ENCODE data around the gene TEAD1. TPM values are rescaled to one million over a fixed set of nuclear protein-coding genes. Genes with fewer than 3 reads are reported as not detected.
A peak's percentile ranks its signal among the peaks of the same experiment; 100 is the strongest.

Gene TEAD1
- total RNA-seq, 1 donor from 2014 or later = 163 TPM

DNA sequence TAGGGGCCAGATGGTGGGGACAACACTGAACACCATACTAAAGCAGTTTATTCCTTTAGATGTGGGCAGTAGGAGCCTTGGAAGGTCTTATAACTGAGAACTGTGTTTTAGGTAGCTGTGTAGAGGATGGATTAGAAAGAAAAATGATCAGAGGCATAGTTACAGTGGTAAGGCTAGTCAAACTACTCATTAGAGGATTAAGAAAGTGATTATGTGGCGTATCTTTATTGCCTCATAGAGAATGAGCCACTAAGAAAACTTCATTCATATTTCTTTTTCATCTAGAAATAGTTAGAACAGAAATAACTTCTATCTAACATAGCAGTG, 179.1 kb downstream of the TEAD1 start:
- H3K27ac Mint-ChIP-seq = peak overlapping the region; percentile 87

DNA sequence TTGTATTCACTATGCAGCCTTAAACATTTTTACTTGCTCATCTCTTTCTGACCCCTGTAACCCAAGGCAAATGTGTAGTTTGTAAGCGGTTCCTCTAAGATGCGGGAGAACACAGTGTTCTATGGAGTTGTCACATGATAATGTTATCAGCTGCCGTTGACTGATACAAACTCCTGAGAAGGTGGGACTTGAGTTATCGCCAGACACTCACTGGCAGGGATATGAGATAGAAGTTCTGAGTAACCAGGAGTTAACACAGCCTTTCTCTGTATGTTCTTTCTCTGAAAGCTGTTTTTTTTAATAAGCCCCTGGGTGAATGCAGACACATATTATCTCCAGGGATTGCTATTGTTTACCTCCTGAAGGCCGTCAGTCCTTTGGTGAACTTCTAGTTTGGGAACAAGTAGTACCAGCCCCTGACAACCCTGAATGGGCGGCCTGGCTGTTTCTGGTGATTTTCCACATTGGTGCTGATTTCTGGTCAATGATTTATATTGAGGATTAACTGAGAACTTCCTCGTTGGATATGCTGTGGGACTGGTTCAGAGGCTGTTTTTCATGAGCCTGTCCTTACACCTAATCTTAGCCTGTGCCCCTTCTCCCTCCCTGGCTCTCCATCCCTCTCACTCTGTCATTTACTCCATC, 179.6 kb downstream of the TEAD1 start:
- H3K27me3 Mint-ChIP-seq (ENCODE audit: low read depth) = no peaks in the 10 kb centered on the region
- TF ChIP-seq, protein P1, sequence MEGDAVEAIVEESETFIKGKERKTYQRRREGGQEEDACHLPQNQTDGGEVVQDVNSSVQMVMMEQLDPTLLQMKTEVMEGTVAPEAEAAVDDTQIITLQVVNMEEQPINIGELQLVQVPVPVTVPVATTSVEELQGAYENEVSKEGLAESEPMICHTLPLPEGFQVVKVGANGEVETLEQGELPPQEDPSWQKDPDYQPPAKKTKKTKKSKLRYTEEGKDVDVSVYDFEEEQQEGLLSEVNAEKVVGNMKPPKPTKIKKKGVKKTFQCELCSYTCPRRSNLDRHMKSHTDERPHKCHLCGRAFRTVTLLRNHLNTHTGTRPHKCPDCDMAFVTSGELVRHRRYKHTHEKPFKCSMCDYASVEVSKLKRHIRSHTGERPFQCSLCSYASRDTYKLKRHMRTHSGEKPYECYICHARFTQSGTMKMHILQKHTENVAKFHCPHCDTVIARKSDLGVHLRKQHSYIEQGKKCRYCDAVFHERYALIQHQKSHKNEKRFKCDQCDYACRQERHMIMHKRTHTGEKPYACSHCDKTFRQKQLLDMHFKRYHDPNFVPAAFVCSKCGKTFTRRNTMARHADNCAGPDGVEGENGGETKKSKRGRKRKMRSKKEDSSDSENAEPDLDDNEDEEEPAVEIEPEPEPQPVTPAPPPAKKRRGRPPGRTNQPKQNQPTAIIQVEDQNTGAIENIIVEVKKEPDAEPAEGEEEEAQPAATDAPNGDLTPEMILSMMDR (IDR thresholded peaks at IDR 0.05; ENCODE audit: unreplicated experiment) = no peak
- H3K9me3 Mint-ChIP-seq = no peaks in the 10 kb centered on the region
- DNase-seq (ENCODE audit: low spot score in 2 of 2, unreplicated experiment in 2 of 2) = no peak
- peak overlapping the region; percentile 87 for H3K27ac Mint-ChIP-seq
- H3K4me3 Mint-ChIP-seq = no peak overlapping the region
- H3K36me3 Mint-ChIP-seq = peaks cover 3% of the 10 kb centered on the region
- peaks cover 17% of the 10 kb centered on the region for H3K4me1 Mint-ChIP-seq

More for the DNA sequence above, 179.1 kb downstream of the TEAD1 start:
- Mint-ChIP-seq H3K9me3 (no peaks in the 10 kb centered on the region), H3K36me3 (peaks cover 3% of the 10 kb centered on the region), H3K4me1 (peaks cover 17% of the 10 kb centered on the region), H3K4me3 (no peak overlapping the region), H3K27me3 (ENCODE audit: low read depth) (no peaks in the 10 kb centered on the region)
- TF ChIP-seq, protein P1 (IDR thresholded peaks at IDR 0.05; ENCODE audit: unreplicated experiment) = no peak
- DNase-seq (ENCODE audit: low spot score in 2 of 2, unreplicated experiment in 2 of 2) = no peak

DNA sequence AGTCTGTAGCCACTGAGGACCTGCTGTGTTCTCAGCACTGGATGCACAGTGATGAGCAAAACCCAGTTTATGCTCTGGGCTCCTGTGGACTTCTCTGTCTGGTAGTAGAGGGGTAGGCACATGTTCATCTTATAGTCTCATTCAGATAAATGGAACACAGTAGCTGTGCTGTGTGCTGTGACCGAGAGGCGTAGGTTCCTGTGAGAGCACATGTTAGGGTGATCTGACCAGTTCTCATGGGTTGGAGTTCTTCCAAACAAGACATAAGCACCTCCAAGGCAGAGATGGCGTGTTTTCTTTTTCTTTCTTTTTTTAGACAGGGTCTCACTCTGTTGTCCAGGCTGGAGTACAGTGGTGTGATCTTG, 180.1 kb downstream of the TEAD1 start:
- Mint-ChIP-seq H3K4me1 (peaks cover 17% of the 10 kb centered on the region), H3K27ac (peak overlapping the region; percentile 87)

DNA sequence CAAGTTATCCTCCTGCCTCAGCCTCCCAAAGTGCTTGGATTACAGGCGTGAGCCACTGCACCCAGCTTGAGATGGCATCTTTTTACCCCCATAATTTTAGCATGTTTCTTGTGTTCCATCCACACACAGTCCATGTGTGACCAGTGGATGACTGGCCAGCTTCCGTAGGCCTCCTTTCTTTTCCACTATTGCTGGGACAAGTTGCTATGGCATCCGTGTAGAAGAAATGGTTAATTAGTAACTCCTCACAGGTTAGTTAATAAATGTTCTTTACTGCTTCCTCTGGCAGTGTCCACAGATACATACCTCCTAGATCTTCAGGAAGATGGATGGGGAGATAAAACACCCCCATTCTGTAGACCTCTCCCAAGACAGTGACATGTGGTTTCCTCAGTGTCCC, 180.6 kb downstream of the TEAD1 start:
- H3K27ac Mint-ChIP-seq = no peak overlapping the region
- H3K4me3 Mint-ChIP-seq = no peak overlapping the region
- peaks cover 23% of the 10 kb centered on the region for H3K4me1 Mint-ChIP-seq
- H3K9me3 Mint-ChIP-seq = no peaks in the 10 kb centered on the region
- no peak for DNase-seq (ENCODE audit: low spot score in 2 of 2, unreplicated experiment in 2 of 2)
- H3K27me3 Mint-ChIP-seq (ENCODE audit: low read depth) = no peaks in the 10 kb centered on the region
- H3K36me3 Mint-ChIP-seq = peaks cover 3% of the 10 kb centered on the region
- TF ChIP-seq, protein P1 (IDR thresholded peaks at IDR 0.05; ENCODE audit: unreplicated experiment) = no peak

More for the DNA sequence above, 180.1 kb downstream of the TEAD1 start:
- no peaks in the 10 kb centered on the region for H3K27me3 Mint-ChIP-seq (ENCODE audit: low read depth)
- TF ChIP-seq, protein P1 (IDR thresholded peaks at IDR 0.05; ENCODE audit: unreplicated experiment) = no peak
- DNase-seq (ENCODE audit: low spot score in 2 of 2, unreplicated experiment in 2 of 2) = no peak
- peaks cover 3% of the 10 kb centered on the region for H3K36me3 Mint-ChIP-seq
- H3K4me3 Mint-ChIP-seq = no peak overlapping the region
- no peaks in the 10 kb centered on the region for H3K9me3 Mint-ChIP-seq

DNA sequence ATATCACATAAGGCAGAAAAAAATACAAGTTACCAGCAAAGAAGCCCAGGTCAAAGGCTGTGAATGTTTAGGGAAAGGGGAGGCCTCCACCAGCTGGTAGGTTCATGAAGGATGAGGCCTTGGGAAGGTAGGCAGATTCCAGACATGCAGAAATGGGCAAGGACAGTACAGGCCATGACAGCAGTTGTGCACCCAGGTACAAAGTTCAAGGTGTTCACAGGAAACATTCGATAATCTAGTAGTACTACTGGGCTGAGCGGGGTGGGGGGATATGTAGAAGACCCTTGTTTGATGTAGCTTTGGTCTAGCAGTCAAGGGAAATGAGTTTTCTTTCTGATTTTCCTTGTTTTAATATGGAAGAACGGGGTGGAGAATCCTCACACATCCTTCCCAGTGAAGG, 182.1 kb downstream of the TEAD1 start:
- TF ChIP-seq, protein P1 (IDR thresholded peaks at IDR 0.05; ENCODE audit: unreplicated experiment) = no peak
- peaks cover 23% of the 10 kb centered on the region for H3K4me1 Mint-ChIP-seq
- H3K36me3 Mint-ChIP-seq = peaks cover 3% of the 10 kb centered on the region
- H3K4me3 Mint-ChIP-seq = no peak overlapping the region
- H3K9me3 Mint-ChIP-seq = no peaks in the 10 kb centered on the region
- H3K27ac Mint-ChIP-seq = peak overlapping the region; percentile 7
- no peaks in the 10 kb centered on the region for H3K27me3 Mint-ChIP-seq (ENCODE audit: low read depth)
- no peak for DNase-seq (ENCODE audit: low spot score in 2 of 2, unreplicated experiment in 2 of 2)

DNA sequence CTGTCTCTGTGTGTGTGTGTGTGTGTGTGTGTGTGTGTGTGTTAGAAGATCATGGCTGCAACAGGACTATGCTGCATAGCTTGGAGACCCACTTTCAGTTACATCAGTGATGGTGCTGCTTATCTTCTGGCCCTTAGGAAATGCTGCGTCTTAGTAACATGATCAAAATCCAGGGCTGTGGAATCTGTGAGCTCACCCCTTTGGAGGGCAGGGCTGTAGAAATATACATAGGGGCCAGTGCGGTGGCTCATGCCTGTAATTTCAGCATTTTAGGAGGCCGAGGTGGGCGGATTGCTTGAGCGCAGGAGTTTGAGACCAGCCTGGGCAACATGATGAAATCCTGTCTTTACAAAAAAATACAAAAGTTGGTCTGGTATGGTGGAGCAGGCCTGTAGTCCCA, 183.4 kb downstream of the TEAD1 start:
- DNase-seq (ENCODE audit: low spot score in 2 of 2, unreplicated experiment in 2 of 2) = no peak
- Mint-ChIP-seq H3K27ac (no peak overlapping the region), H3K27me3 (ENCODE audit: low read depth) (no peaks in the 10 kb centered on the region), H3K9me3 (no peaks in the 10 kb centered on the region), H3K4me3 (no peak overlapping the region), H3K36me3 (peaks cover 3% of the 10 kb centered on the region), H3K4me1 (peaks cover 29% of the 10 kb centered on the region)
- TF ChIP-seq, protein P1 (IDR thresholded peaks at IDR 0.05; ENCODE audit: unreplicated experiment) = no peak
